Measurements from ENCODE around the gene KIF16B. TPM values are rescaled to one million over a fixed set of nuclear protein-coding genes. Genes with fewer than 3 reads are reported as not detected.

The KIF16B gene
- total and polyA plus RNA-seq, 2 experiments from 2014 or later = 6.5 to 11.1 TPM

GRCh38 chr20:16475225-16475624 is 98.0 kb downstream of the KIF16B start:
- Histone ChIP-seq H4K20me1 (replicated peaks; ENCODE audit: insufficient read depth) (no peaks in the 10 kb centered on the region), H3K27ac (ENCODE audit: low read depth) (no peak overlapping the region), H3K9me2 (ENCODE audit: insufficient read depth) (peaks cover 6% of the 10 kb centered on the region; the same call in 1 of the 2 replicates), H3F3A (replicated peaks; ENCODE audit: low read depth) (no peaks in the 10 kb centered on the region), H3K27me3 (ENCODE audit: insufficient read depth) (no peaks in the 10 kb centered on the region), H3K4me1 (ENCODE audit: insufficient read depth) (no peaks in the 10 kb centered on the region), H3K4me3 (no peak overlapping the region), H3K4me2 (no peak overlapping the region), H3K36me3 (ENCODE audit: insufficient read depth) (no peaks in the 10 kb centered on the region), H2AFZ (no peak overlapping the region), H3K79me2 (replicated peaks; ENCODE audit: insufficient read depth) (no peaks in the 10 kb centered on the region)
- Mint-ChIP-seq H3K9me3 (0 out of 3 replicates have a peak, but pooled peaks cover 2% of the 10 kb centered on the region), H3K36me3 (ENCODE audit: low read depth) (peaks cover 9% of the 10 kb centered on the region; the same call in 2 of the 3 replicates), H3K4me3 (no peak overlapping the region), H3K27me3 (ENCODE audit: insufficient read depth, low read depth, poor library complexity) (peaks cover 2% of the 10 kb centered on the region), H3K27ac (no peak overlapping the region), H3K4me1 (no peaks in the 10 kb centered on the region)
- DNase-seq (ENCODE audit: low spot score) (peak; percentile 9), ATAC-seq (no peak)
- TF ChIP-seq CREB1 (CRISPR knock-in tag; IDR thresholded peaks at IDR 0.05; ENCODE audit: low read depth) (no peak), STAT1 (IDR thresholded peaks at IDR 0.05; ENCODE audit: unreplicated experiment) (no peak), CTCF (conservative IDR thresholded peaks at IDR 0.05; ENCODE audit: low read depth in 2 of 2) (no peak), JUNB (IDR thresholded peaks at IDR 0.05; ENCODE audit: unreplicated experiment) (no peak), EZH2phosphoT487 (IDR thresholded peaks at IDR 0.05; ENCODE audit: unreplicated experiment) (no peak), ZNF462 (CRISPR knock-in tag; IDR thresholded peaks at IDR 0.05) (no peak), REST (IDR thresholded peaks at IDR 0.05; ENCODE audit: unreplicated experiment) (no peak), ETS1 (IDR thresholded peaks at IDR 0.05) (no peak)

All from GM23338 (cell line).